Measurements from ENCODE around the gene GNPTG.
A peak's percentile ranks its signal among the peaks of the same experiment; 100 is the strongest.

GRCh38 chr16:1371054-1371978, 19.6 kb downstream of the GNPTG start:
- TF ChIP-seq POLR2AphosphoS5 (IDR thresholded peaks at IDR 0.05; ENCODE audit: borderline replicate concordance, low read depth, low read length), result peak; percentile 12; the same call in 1 of the 2 replicates
- TF ChIP-seq EZH2 (IDR thresholded peaks at IDR 0.05), result no peak
